HFFc6 (cell line): ENCODE results near the gene TECPR2. TPM values are rescaled to one million over a fixed set of nuclear protein-coding genes. Genes with fewer than 3 reads are reported as not detected.

Source experiments
- DNase-seq: peaks from one replicate; pipeline ENCODE4 v3.0.0-alpha.2; 2018
- H3K27ac Mint-ChIP-seq: 2 replicates; pipeline ENCODE4 v1.8.0; 2020; ENCODE audit warnings: mild to moderate bottlenecking, mixed read lengths
- H3K27me3 Mint-ChIP-seq: 2 replicates; pipeline ENCODE4 v1.8.0; 2021; ENCODE audit warnings: mild to moderate bottlenecking, moderate library complexity, mixed read lengths; ENCODE audit not compliant: insufficient read depth
- H3K36me3 Mint-ChIP-seq: 2 replicates; pipeline ENCODE4 v1.8.0; 2021; ENCODE audit warnings: low read depth, mixed read lengths
- H3K4me1 Mint-ChIP-seq: 2 replicates; pipeline ENCODE4 v1.8.0; 2020; ENCODE audit warnings: low read depth, mixed read lengths
- H3K4me3 Mint-ChIP-seq: 2 replicates; pipeline ENCODE4 v1.8.0; 2020; ENCODE audit warnings: mild to moderate bottlenecking, moderate library complexity, mixed read lengths
- H3K9me3 Mint-ChIP-seq: 2 replicates; pipeline ENCODE4 v1.8.0; 2020; ENCODE audit warnings: mild to moderate bottlenecking, mixed read lengths
- total RNA-seq, 6 experiments: library from RNA; stranded (reverse); fragmentation: NEBNext Ultra II Directional; extraction: Animal tissue kit (Norgen Biotek cat#: 25700); gene quantifications; 2 replicates in 1 of 6; 3 replicates in 5 of 6; pipeline ENCODE4 v1.2.3, GENCODE V29; 2021
- TF ChIP-seq, protein P1 (sequence below): fragments of 200-600 bp; sonication (generic); IDR thresholded peaks from 2 replicates; pipeline ENCODE4 v1.5.0; 2021; ENCODE audit warnings: antibody characterized with exemption, mild to moderate bottlenecking

TECPR2 gene
- total RNA-seq, 6 experiments from 2014 or later: 22.0 to 29.6 (median 26.4) TPM

DNA sequence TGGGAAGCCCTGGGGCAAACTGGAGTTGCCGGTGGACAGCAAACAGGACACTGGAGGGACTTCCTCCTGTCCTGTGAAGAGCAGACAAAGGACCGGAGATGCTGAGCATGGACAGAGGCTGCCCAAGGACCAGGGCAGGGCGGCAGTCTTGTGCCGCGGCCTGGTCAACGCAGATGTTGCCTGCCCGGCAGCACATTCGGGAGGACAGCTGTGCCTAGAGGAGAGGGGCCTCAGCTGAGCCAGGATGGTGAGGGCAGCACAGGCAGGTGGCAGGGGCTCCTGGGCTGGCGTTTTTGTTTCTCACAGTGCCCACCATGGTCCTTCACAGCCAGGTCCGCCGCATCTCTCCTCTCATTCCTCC, 133.6 kb downstream of the TECPR2 start:
- TF ChIP-seq, protein P1, sequence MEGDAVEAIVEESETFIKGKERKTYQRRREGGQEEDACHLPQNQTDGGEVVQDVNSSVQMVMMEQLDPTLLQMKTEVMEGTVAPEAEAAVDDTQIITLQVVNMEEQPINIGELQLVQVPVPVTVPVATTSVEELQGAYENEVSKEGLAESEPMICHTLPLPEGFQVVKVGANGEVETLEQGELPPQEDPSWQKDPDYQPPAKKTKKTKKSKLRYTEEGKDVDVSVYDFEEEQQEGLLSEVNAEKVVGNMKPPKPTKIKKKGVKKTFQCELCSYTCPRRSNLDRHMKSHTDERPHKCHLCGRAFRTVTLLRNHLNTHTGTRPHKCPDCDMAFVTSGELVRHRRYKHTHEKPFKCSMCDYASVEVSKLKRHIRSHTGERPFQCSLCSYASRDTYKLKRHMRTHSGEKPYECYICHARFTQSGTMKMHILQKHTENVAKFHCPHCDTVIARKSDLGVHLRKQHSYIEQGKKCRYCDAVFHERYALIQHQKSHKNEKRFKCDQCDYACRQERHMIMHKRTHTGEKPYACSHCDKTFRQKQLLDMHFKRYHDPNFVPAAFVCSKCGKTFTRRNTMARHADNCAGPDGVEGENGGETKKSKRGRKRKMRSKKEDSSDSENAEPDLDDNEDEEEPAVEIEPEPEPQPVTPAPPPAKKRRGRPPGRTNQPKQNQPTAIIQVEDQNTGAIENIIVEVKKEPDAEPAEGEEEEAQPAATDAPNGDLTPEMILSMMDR: no peak
- H3K27ac Mint-ChIP-seq: no peak overlapping the region
- H3K36me3 Mint-ChIP-seq: peaks cover 11% of the 10 kb centered on the region
- no peak overlapping the region for H3K4me3 Mint-ChIP-seq
- DNase-seq: no peak
- peaks cover 5% of the 10 kb centered on the region for H3K27me3 Mint-ChIP-seq
- H3K9me3 Mint-ChIP-seq: no peaks in the 10 kb centered on the region
- H3K4me1 Mint-ChIP-seq: peaks cover 9% of the 10 kb centered on the region

- TF ChIP-seq, protein P1: no peak
- H3K36me3 Mint-ChIP-seq: peaks cover 11% of the 10 kb centered on the region
- peaks cover 9% of the 10 kb centered on the region for H3K4me1 Mint-ChIP-seq
- H3K27ac Mint-ChIP-seq: no peak overlapping the region
- no peak overlapping the region for H3K4me3 Mint-ChIP-seq
- DNase-seq: no peak
- no peaks in the 10 kb centered on the region for H3K9me3 Mint-ChIP-seq
- peaks cover 5% of the 10 kb centered on the region for H3K27me3 Mint-ChIP-seq
These were observed 134.4 kb downstream of the TECPR2 start for GRCh38 chr14:102496958-102497744.

DNA sequence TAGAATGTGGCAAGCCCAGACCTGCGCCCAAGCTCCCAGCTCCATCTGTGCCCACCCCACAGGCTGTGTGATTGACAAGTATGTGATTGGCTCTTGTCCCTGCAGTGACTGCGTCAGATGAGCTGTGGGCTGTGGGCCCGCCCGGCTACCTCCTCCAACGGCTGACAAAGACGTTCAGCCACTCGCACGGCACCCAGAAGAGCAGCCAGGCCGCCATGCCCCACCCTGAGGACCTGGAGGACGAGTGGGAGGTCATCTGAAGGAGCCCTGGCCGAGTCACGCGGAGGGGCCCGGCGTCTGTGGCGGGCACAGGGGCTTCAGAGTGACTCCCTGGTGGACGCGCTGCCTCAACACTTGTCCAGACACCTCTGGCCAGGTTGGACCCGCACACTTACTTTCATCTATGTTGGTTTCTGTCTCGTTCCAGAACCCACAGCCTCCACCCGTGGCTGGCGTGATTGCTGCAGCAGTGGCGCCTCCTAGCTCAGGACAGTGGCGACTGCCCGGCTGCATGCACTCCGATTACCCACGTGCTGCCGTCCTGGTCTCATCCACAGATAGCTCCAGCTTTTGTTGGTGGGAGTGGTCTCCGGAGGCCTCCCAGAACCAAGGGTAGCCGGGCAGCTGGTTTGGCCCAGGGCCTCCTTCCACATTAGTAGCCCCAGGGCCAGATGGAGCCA, 135.4 kb downstream of the TECPR2 start:
- H3K9me3 Mint-ChIP-seq: no peaks in the 10 kb centered on the region
- TF ChIP-seq, protein P1: peak; percentile 53
- peaks cover 5% of the 10 kb centered on the region for H3K27me3 Mint-ChIP-seq
- H3K4me3 Mint-ChIP-seq: no peak overlapping the region
- H3K4me1 Mint-ChIP-seq: peaks cover 9% of the 10 kb centered on the region
- no peak for DNase-seq
- peaks cover 11% of the 10 kb centered on the region for H3K36me3 Mint-ChIP-seq
- H3K27ac Mint-ChIP-seq: no peak overlapping the region

DNA sequence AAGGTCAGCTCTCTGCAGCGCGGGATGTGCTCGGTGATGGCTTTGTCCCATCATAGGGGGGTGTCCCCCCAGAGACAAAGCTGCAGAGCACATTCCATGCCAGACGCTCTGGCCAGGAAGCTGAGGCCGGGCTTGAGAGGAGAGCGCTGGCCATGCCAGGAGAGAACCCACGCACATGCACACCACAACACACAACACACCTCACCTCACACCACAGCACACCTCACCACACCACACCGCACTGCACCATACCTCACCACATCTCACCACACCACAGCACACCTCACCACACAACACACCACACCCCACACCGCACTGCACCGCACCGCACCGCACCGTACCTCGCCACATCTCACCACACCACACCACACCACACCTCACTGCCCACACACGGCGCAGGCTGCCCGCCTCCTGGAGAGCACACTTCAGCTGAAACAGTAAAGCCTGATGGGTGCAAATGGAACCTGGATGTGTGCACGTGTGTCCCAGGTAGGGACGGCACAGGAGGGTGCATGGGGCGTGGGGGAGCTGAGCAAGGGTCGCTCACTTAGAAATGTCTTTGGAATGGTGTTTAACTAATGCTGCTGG, 136.0 kb downstream of the TECPR2 start:
- H3K4me3 Mint-ChIP-seq: no peak overlapping the region
- TF ChIP-seq, protein P1: no peak
- H3K9me3 Mint-ChIP-seq: no peaks in the 10 kb centered on the region
- peaks cover 5% of the 10 kb centered on the region for H3K27me3 Mint-ChIP-seq
- peaks cover 11% of the 10 kb centered on the region for H3K36me3 Mint-ChIP-seq
- peaks cover 9% of the 10 kb centered on the region for H3K4me1 Mint-ChIP-seq
- DNase-seq: no peak
- H3K27ac Mint-ChIP-seq: no peak overlapping the region

- peaks cover 5% of the 10 kb centered on the region for H3K27me3 Mint-ChIP-seq
- no peak for DNase-seq
- TF ChIP-seq, protein P1: no peak
- H3K9me3 Mint-ChIP-seq: no peaks in the 10 kb centered on the region
- H3K27ac Mint-ChIP-seq: peak overlapping the region; percentile 69
- no peak overlapping the region for H3K4me3 Mint-ChIP-seq
- H3K4me1 Mint-ChIP-seq: peaks cover 9% of the 10 kb centered on the region
- H3K36me3 Mint-ChIP-seq: peaks cover 11% of the 10 kb centered on the region
These were observed 136.8 kb downstream of the TECPR2 start for GRCh38 chr14:102499401-102500157.
